ENCODE results near the gene TCEAL1.
"Not testable (repeated sequence)": the region's sequence is repeated elsewhere in the genome, so short reads cannot be mapped to it uniquely, and the experiment has no call there.

Gene TCEAL1

DNA sequence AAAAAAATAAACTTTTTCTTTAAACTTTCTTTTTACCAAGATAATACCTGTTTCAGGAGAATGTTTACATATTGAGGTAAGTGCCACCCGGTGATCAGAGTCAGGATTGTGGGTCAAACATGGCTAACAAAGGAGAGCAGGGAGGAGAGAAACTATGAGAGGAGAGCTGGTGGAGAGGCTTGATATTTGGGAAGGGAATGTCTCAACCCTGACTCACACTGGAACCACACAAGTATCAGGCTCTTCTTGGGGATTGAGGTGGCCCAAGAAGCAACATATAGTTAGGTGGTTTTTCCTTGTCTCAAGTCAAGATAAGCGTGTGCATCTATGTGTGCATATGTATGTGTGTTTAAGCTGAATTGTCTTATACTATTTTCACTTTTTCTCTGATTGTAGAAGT is 6.7 kb downstream of the TCEAL1 start:
- no peak for DNase-seq (ENCODE audit: low read depth)

DNA sequence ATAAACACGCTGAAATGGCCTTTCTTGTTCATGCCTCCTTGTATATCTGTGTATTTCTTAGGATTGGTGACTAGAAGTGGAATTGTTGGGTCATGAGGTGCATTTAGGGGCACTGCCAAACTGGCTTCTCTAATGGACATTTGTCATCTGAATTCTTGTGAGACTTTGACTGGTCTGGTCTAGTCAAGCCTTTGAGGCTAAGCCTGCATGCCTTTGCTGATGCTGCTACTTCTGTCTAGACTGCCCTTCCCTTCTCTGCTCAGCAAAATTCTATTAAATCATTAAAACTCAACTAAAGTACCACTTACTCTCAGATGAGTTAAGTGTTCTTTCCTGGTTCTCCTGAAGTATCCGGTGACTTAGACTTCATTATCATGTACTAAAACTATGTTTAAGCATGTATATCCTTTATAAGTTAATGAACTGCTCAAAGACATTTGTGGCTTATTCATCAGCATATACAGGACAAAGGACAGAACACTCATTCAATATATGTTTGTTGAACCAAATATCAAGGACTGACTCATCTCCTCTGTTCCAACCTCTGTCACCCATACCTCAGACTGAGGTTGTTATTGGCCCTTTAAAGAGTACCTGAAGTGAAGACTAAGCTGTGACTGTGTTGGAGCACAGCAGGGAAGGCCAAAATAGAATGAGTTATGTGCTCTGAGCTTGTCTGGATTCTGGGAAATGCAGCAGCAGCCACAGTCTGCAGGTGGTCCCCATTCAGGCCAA is 9.0 kb downstream of the TCEAL1 start:
- no peak for DNase-seq (ENCODE audit: low read depth)

DNA sequence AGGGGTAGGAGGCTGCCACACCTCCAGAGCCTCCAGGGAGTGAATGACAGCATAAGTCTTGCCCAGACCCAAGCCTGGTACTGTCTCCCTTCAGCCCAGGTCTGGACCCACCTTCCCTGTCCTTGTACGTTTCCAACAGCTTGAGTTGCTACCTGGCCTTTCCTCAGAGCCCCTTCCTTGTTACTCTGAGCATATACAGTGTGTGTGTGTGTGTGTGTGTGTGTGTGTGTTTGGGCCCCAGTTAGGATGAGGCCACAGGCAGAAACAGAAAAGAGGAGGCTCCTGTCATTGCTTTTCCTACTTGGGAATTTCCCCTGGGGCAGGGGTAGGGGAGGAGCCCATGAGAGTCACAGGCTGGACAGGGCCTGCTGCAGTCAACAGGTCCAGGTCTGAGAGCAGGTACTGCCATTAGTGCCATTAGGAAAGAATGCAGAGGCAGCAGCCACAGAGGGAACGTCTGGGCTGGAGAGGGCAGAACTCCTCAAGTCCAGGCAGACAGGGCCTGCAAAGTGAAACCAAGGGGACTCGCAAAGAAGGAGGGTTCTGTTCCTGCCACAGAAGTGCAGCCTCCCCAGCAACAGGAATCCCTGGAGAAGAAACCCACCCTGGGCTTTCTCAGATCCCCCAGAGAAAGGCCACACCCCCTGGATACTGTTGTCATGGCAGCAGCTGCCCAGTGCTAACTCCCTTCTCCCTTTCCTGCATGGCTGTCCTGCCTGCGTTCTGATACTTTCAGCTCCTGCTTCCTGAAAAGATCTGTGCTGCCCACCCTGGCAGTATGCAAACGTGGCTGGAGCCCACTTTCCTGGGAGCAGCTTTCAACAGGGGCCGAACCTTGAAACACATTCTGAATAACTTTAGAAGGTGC is 9.9 kb downstream of the TCEAL1 start:
- DNase-seq (ENCODE audit: low read depth) = not testable (repeated sequence)

DNA sequence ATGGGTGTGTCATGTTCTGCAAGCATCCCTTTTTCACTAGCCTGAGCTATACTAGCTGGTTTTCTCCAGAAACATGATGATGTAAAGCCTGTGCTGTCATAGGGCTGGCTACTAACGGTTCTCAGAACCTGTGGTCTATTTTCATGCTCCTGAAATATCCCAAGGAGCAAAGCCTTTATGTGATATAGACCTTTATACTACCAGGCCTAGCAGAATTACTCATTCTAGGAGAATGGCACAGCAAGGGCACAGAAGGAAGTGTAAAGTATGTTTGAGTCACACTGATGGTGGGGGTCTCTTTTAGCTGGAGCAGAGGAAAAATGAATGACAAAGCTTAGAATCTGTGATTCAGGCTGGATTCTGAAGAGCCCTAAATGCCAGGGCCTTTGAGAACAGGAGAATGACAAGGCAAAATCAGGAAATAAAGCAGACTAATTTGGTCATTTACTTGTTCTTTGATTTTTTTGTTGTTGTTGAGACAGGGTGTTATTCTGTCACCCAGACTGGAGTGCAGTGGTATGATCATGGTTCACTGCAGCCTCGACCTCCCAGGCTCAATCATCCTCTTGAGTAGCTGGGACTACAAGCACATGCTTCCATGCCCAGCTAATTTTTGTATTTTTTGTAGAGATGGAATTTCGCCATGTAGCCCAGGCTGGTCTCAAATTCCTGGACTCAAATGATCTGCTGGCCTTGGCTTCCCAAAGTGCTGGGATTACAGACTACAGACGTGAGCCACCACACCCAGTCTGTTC is 11.8 kb downstream of the TCEAL1 start:
- DNase-seq (ENCODE audit: low read depth) = no peak

DNA sequence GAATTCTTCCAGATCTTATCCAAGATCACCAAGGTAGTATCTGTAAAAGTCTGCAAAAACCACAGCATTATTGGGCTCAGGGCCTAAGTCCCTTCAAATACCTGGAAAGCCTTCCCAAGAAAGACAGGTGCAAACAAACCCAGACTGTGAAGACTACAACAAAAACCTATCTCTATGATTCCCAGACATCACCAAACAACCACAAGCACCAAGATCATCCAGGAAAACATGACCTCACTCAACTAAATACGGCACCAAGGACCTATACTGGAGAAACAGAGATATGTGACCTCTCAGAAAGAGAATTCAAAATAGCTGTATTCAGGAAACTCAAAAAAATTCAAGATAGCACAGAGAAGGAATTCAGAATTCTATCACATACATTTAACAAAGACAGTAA is 15.3 kb downstream of the TCEAL1 start:
- DNase-seq (ENCODE audit: low read depth) = no peak

DNA sequence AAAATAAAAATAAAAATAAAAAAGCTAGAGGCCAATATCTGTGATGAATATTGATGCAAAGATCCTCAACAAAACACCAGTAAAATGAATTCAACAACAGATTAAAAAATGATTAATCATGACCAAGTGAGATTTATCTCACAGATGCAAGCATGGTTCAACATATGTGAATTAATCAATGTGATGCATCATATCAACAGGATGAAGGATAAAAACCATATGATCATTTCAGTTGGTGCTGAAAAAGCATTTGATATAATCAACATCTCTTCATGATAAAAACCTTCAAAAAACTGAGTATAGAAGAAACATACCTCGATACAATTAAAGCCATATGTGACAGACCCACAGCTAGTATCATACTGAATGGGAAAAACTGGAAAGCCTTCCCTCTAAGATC is 18.9 kb downstream of the TCEAL1 start:
- DNase-seq (ENCODE audit: low read depth) = no peak

DNA sequence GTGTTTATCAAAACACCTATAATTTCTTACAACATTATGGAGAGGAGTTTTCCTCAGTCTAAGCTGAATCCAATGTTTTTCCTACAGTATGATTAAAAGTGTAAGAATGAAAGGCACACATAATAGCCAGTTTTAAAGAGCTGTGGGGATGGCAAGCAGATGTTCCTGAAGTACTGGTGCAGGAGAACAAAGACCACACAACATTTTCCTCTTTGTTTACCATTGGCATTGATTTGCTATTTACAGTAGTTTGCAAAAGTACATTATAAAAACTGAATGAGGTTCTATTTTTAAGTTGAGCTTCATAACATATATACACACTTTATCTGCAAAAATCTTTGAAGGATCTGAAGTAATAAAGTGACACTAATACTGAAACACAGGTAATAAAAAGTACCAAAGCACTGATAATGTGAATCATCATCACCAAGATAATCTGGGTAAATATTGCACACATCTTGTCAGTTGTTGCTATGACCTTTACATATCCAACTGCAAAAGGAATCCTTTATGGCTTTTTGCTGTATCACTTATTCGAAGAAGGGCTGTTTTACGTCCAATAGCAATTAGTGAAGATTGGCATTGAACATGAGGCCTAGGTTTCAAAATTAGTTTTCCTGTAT is 22.5 kb downstream of the TCEAL1 start:
- DNase-seq (ENCODE audit: low read depth) = no peak

DNA sequence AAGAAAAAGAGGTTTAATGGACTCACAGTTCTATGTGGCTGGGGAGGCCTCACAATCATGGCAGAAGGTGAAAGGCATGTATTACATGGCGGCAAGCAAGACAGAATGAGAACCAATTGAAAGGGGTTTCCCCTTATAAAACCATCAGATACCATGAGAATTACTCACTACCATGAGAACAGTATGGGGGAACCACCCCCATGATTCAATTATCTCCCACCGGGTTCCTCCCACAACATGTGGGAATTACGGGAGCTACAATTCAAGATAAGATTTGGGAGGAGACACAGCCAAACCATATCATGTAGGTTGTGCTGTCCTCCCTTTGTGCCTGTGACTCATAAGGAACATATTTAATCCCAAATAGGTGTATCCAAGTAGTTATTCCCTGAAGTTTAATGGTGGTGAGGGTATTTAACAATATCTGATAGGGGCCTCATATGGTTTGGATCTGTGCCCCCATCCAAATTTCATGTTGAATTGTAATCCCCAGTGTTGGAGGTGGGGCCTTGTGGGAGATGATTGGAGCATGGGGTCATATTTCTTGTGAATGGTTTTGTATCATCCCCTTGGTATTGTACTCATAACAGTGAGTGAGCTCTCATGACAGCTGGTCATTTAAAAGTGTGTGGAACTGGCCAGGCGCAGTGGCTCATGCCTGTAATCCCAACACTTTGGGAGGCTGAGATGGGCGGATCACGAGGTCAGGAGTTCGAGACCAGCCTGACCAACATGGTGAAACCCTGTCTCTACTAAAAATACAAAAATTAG is 26.6 kb downstream of the TCEAL1 start:
- not testable (repeated sequence) for DNase-seq (ENCODE audit: low read depth)

DNA sequence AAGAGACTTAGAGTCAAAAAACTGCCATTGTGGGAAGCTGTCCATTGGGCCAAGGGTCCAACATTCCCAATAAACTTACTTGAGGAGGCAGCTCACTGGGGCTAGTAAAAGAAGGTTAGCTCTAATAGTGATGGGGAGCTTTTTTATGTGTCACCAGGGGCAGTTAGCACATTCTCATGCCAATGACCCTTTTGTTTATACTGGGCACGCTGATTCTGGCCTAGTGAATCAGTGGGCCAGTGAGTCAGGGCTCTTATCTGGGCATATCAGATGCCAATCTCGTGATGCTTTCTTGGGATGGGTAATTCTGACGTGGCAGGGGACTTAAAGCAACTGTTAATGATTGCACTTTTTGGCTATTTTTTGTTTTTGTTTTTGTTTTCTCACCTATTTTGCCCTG is 27.8 kb downstream of the TCEAL1 start:
- DNase-seq (ENCODE audit: low read depth) = no peak

DNA sequence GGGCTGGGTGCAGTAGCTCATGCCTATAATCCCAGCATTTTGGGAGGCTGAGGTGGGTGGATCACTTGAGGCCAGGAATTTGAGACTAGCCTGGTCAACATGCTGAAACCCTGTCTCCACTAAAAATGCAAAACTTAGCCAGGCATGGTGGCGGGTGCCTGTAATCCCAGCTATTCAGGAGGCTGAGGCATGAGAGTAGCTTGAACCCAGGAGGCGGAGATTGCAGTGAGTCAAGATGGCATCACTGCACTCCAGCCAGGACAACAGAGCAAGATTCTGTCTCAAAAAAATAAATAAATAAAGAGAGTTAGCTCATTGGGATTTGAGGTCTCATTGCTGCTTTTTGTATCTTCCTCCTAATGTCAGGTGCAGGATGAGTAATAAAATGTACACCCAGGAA is 28.3 kb downstream of the TCEAL1 start:
- DNase-seq (ENCODE audit: low read depth) = not testable (repeated sequence)

DNA sequence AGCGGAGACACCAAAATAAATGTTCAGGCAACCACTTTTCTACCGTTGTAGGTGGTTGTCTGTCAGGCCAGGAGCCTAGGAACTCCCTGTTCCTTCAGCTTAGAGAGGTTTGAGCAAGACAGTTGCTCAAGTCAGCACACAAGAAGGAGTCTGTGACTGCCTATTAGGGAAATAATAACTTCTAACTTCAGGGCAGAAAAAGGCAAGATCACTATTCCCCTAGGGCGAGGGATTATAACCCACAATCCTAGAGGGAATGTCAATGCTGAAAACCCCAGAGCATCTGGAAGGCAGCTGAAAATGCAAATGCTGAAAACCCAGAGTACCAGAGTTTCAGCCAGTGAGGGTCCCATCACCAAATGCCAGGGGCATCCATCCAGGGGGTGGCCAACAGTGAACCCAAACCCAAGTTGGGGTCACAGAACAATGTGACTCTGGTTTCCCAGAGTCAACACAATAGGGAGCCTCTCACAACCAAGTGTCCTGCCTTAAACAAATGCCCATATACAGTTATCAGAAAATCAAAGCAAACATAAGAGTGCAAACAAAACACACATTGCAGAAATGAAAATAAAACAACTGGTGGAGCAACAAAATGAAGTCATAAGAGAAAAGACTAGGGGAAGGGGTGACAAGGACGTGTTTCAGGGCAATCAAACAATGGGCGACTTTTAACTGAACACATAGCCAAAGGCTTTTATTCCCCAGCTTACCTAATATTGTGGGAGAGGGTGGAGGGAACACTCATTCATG is 30.1 kb downstream of the TCEAL1 start:
- DNase-seq (ENCODE audit: low read depth) = no peak

DNA sequence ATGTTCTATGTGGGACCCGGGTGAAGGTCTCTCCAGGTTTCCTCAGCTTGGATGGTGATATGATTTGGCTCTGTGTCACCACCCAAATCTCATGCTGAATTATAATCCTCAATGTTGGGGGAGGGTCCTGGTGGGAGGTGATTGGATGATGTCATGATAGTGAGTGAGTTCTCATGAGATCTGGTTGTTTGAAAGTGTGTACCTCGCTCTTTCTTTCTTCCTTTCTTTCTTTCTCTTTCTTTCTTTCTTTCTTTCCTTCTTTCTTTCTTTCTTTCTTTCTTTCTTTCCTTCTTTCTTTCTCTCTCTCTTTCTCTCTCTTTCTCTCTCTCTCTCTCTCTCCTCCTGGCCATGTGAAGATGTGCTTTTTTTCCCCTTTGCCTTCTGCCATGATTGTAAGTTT is 30.7 kb downstream of the TCEAL1 start:
- DNase-seq (ENCODE audit: low read depth) = not testable (repeated sequence)

DNA sequence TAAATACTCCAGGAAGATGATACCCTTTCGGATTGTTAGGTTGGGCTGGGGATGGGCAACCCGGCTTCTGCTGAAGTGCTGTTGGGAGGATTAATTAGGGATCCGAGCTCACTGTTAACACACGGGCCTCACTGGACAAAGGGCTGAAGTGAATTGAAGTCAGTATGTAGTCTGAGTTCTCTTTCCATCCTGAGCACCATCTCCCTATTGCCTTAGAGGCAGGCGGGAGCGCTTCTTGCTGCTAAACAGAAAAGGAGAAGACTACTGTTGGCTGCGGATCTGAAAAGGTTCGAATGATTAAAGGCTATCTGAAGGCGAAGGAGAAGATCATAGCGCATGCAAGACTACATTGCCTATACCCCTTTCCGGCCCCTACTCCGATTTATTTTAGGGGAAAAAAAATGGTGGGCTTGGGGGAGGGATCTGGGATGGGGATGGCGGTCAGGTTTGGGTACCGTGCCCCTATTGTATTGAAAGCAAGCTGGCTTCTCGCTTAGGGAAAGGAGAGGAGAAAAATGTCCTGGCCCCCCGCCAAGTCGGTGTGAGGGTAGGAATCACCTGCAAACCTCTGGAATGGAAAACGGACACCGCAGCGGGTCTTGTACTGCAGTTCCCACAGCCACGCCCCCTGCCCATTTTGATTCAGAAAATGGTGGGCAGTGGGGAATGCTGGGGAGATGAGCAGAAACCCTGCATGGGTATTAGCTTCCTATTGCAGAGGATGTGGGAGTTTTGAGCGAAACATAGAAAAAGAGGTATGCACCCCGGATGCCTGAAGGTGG is 35.4 kb downstream of the TCEAL1 start:
- no peak for DNase-seq (ENCODE audit: low read depth)

DNA sequence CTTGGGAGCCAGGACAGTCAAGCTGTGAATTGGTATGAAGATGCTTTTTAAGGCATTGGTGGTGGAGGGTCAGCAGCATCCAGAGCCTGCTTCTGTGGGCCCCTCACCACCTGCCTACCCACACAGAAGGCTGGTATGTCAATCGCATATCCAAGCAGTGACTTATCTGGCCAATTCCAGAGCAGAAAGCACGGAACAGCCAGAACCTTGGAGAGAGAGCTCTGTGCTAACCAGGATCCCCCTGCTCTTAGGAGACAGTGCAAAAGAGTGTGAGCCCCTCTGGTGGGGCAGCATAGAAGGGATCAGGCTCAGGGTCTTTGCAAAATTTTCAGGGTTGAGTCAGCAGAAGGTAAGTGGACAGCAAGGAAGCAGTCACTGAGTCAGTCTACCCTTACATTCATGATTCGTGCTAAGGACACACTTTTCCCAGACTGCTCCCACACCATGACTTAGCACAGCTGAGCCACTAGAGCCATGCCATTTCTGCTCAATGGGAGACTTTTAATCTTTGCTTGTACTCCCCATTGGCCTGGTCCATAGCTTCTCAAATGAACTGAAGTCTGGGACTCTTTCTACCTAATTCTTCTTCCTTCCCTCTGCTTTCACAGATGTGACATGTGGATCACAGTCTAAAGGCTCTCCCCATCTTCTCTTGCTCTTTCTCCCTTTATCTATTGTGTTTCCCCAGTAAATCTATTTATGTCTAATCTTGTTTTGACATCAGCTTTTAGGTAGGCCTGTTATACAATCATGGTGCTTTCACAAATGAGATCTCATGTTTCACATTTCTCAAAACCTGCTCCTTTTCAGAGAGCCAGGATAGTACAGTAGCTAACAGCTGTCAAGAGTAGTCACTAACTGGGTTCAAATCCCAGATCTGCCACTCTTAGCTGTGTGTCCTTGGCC is 37.7 kb downstream of the TCEAL1 start:
- no peak for DNase-seq (ENCODE audit: low read depth)

DNA sequence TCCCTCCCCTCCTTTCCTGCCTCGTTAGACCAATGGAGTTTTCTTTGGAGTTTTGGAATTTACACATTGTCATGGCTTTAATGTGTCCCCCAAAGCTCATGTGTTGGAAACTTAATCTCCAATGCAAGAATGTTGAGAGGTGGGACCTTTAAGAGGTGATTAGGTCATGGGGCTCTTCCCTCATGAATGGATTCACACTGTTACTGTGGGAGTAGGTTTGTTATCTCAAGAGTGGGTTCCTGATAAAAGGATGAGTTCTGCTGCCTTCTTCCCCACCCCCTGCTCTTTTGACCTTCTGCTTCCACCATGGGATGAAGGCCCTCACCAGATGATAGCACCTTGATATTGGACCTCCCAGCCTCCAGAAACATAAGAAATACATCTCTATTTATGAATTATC is 41.0 kb downstream of the TCEAL1 start:
- DNase-seq (ENCODE audit: low read depth) = no peak

DNA sequence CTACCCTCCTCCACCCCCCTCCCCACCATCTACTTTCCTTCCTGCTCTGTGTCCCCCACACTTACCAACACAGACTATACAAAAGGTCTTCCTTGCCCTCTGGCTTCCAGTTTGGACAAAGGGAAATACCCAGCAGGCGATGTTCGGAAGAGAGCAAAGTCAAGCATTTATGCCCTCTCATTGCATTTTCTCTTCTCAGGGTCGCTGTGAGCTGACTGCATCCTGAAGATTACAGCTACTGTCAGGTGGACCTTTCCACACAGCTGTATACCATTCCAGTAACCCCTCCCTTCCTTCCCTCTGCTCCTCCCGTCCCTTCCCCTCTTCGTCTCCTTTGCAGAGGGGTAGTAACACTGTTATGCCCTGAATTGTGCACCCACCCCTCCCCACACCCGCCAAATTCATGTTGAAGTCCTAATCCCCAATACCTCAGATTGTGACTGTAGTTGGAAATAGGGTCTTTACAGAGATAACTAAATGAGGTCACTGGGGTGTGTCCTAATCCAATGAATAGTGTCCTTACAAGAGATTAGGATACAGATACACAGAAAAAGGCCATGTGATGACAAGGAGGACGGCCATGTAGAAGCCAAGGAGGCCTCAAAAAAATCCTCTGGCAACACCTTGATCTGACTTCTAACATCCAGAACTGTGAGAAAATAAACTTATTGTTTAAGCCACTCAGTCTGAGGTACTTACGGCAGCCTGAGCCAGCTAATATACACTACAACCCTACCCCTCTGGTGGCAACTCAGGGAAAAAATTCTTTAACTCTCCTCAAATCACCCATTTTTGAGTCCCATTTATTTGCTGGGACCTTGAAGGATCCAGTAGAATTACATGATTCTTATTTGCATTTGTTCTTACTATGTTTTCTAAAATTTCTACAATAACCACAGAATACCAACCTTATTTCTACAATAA is 46.0 kb downstream of the TCEAL1 start:
- no peak for DNase-seq (ENCODE audit: low read depth)

DNA sequence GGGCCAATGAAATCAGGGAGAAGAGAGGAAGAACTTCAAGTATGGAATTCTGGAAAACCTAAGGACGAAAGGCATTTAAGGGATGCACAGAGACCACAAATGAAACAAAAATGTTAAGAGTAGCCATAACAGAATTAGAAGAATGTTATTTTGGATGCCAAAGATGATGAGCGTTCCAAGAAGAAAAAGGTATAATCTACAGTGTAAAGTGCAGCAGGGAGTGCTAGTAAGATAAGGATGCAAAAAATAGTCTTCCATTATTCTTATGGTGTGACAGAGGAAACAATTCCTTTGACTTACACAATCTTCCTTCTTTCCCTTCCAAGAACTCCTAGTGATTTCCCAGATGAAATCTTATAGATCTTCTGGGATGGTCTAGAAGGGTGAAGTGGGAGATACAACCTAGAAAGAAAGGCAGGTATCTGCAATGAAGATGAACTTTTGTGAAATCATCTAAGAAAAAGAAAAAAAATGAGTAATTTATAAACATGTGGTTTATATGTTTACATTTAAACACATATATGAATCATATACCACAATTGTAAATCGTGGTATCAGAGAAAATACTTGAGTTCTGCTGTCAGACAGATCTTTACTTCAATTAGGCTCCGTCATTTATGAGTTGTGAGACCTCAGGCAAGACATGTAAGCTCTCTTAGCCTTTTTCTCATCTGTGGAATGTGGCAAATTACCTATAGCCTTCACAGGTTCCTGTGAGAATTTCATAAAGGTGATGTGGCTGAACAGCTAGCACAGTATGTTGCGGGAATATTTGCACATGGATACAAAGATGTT is 49.6 kb downstream of the TCEAL1 start:
- no peak for DNase-seq (ENCODE audit: low read depth)

All from stimulated activated CD8-positive, alpha-beta memory T cell treated with anti-CD3 and anti-CD28 coated beads, Interleukin-12 subunit alpha, Interleukin-12 subunit beta, amount 100 ng/mL, for 4 hours (primary cell).